HG03045 (cell line): ENCODE measurements around the gene HBM.
"Not testable (repeated sequence)": the region's sequence is repeated elsewhere in the genome, so short reads cannot be mapped to it uniquely, and the experiment has no call there.

Experiments used
- ATAC-seq: cut with Tn5 transposase; IDR thresholded peaks from one replicate; pipeline ENCODE4 v1.9.1; 2021; ENCODE audit warnings: mild to moderate bottlenecking, moderate library complexity; ENCODE audit not compliant: unreplicated experiment

HBM gene

DNA sequence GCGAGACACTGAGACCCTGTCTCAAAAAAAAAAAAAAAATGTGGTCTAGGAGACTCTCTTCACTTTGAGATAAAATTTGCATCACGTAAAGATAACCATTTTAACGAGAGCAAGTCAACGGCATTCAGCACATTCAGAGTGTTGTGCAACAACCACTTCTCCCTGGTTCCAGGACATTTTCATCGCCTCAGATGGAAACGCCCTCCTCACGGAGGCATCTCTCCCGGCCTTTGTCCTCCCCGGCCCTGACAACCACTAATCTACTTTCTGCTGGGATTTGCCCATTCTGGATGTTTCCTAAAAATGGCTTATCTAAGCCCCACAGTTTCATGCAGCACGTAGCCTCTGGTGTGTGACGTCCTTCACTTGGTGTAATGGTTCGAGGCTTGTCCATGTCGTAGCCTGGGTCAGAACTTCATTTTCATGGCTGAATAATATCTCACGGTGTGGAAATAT lies 21.0 kb upstream of the HBM start:
- no peak for ATAC-seq

DNA sequence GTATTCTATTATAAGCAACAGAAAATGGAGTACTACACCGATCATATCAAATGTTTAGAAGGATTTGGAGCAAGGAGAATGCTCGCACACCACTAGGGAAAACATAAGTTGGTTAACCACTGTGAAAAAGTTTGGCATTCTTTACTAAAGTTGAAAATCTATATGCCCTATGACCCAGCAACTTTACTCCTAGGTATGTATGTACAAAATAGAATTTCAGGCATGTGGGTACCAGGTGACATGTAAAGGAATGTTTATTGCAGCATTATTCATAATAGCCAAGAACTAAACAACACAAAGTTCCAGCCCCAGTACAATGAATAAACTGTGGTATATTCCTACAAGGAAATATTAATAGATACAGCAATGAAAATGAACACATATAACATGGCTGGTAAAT lies 19.1 kb upstream of the HBM start:
- no peak for ATAC-seq

DNA sequence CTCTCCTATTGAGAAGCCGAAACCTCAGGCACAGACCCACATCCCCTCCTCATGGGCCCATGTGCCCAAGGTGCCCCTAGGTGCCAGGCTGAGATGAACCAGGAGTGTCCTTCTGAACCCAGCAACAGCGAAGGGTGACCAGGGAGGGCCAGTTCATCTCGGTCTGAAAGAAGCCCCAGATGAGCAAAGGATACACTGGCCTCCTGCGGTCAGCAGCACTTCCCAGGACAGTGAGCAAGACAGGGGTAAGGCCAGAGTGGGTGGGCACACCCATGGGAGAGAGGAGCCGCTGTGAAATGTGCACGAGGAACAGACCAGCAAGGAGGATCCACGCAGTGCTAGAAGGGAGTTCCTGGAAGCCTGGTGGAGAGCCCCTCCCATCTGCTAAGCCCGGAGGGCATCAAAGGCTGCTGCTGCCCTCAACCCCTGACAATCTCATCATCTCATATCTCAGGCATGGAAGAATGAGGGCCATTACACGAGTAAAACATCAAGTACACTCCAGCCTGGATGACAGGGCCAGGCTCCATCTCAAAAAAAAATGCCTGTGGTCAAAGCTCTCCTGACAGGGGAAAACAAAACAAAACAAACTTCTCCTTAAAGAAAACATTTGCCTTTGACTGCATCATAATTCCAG lies 16.6 kb upstream of the HBM start:
- ATAC-seq = no peak

DNA sequence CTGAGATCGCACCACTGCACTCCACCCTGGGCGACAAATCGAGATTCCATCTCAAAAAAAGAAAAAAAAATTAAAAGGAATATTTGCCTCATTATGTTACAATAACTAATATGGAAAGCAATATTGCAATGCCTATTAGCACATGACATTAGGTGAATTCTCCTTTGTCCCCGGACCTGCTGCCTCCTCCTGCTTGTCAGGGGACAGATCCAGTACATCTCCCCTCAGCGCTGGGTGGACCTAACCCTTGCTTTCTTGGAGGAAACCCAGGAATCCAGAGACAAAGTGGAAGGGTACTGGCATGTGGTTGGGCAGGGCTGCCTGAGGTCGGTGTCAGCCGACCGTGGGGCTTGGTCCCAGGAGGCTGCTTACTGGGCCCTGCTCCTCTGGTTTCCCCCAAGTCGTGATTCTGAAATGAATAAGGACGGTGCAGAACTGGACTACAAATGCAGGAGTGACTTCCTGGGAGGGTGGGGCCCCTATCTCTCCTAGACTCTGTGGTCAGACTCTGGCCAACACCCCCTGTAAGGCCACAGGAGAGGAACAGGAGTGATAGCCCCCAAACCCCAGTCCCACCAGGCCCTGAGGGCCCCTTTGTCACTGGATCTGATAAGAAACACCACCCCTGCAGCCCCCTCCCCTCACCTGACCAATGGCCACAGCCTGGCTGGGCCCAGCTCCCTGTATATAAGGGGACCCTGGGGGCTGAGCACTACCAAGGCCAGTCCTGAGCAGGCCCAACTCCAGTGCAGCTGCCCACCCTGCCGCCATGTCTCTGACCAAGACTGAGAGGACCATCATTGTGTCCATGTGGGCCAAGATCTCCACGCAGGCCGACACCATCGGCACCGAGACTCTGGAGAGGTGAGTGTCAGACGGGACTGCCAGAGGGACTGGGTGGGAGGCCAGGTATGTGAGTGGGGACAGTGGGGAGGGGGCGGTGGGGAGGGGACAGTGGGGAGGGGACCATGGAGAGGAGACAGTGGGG lies 13.3 kb upstream of the HBM start, which contains the start of gene HBZ:
Gene HBZ (plus strand): TSS at position 504 of the 988 bp plus-strand sequence. CDS start 266 bp downstream, at position 770.
- ATAC-seq = no peak

DNA sequence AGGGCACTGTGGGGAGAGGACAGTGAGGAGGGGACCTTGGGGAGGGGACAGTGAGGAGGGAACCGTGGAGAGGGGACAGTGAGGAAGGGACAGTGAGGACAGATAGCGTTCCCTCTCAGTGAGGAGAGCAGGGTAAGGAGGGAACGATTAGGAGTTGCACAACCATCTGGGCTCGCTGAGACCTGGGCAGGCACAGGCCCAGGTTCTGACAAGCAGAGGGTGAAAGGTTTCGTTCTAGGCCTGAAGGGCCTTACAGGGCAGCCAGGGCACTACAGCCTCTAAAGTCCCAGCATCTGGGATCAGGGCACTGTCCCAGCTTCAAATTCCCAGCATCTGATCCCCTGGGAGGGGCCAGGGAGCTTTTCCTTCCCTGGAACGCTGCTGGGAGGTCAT lies 12.7 kb upstream of the HBM start:
- not testable (repeated sequence) for ATAC-seq

DNA sequence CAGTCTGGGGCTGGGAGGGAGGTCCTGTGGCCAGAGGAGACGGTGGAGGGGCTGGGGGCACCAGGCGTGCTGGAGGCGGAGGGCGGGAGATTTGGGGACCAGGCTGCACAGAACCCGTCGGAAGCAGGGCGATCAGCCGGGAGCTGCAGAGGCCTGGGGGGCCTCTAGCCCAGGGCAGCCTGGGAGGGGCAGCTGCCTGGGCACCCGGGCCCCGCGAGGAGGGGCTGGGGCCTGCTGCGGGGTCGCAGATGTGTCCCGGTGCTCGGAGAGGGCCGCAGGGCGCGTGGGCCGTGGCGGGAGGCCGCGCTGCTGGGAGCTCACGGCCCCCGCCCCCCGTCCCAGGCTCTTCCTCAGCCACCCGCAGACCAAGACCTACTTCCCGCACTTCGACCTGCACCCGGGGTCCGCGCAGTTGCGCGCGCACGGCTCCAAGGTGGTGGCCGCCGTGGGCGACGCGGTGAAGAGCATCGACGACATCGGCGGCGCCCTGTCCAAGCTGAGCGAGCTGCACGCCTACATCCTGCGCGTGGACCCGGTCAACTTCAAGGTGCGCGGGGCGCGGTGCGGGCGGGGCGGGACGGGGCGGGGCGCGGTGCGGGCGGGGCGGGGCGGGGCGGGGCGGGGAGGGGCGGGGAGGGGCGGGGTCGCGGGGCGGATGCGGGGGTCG lies 12.1 kb upstream of the HBM start:
- ATAC-seq = not testable (repeated sequence)

DNA sequence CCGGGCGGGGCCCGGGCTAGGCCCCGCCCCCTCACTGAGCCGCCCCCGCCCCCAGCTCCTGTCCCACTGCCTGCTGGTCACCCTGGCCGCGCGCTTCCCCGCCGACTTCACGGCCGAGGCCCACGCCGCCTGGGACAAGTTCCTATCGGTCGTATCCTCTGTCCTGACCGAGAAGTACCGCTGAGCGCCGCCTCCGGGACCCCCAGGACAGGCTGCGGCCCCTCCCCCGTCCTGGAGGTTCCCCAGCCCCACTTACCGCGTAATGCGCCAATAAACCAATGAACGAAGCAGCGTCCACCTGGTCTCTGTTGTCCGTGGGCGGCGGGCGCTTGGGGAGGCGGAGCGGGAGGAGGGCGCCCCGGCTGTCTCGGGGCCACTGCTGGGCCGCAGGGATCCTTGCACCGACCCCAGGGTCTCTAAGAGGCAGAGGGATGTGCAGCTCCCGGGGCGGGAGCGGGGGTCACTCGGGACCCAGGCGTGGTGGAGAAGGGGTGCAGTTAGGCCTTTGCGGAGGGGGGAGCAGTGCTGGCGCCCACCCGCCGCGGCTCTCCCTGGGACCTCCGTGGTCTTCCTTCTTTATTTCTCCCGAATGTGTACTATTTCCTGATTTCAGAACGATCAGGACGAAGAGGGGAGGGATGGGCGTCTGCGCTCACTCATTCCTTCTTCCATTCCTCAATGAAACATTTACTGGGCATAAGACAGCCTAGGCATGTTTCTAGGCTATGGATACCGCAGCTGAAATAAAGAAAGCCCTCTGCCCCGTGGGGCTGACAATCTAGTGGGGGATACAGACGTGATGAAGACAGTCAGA lies 11.4 kb upstream of the HBM start:
- no peak for ATAC-seq

DNA sequence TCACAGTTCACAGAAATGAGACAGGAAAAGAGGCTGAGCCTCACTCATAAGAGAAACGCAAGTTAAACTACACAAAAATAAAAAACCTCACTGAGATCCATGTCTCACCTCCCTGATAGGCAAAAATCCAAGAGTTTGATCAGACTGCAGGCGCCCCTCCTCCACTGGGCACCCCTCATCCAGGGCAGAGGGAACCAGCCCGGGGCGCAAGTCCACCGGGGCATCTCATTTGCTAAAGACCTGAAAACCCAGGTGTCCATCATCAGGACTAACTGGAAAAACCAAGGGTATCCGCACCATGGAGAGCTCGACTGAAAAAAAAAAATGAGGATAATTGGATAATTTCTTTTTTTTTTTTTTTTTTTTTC lies 10.8 kb upstream of the HBM start:
- ATAC-seq = no peak

DNA sequence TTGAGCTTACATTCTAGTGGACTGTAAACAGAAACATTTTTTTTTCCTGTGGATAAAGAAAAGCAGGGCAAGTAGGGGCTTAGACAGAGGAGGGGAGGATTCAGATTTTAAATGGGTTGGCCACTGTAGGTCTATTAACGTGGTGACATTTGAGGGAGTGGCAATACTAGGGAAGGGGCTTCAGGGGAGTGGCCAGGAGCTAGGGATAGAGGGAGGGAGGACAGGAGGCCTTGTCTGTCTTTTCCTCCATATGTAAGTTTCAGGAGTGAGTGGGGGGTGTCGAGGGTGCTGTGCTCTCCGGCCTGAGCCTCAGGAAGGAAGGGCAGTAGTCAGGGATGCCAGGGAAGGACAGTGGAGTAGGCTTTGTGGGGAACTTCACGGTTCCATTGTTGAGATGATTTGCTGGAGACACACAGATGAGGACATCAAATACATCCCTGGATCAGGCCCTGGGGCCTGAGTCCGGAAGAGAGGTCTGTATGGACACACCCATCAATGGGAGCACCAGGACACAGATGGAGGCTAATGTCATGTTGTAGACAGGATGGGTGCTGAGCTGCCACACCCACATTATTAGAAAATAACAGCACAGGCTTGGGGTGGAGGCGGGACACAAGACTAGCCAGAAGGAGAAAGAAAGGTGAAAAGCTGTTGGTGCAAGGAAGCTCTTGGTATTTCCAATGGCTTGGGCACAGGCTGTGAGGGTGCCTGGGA lies 6.5 kb upstream of the HBM start:
- ATAC-seq = no peak

DNA sequence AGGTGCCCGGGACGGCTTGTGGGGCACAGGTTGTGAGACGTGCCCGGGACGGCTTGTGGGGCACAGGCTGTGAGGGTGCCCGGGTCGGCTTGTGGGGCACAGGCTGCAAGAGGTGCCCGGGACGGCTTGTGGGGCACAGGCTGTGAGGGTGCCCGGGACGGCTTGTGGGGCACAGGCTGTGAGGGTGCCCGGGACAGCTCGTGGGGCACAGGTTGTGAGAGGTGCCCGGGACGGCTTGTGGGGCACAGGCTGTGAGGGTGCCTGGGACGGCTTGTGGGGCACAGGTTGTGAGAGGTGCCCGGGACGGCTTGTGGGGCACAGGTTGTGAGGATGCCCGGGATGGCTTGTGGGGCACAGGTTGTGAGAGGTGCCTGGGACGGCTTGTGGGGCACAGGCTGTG lies 5.5 kb upstream of the HBM start:
- not testable (repeated sequence) for ATAC-seq

DNA sequence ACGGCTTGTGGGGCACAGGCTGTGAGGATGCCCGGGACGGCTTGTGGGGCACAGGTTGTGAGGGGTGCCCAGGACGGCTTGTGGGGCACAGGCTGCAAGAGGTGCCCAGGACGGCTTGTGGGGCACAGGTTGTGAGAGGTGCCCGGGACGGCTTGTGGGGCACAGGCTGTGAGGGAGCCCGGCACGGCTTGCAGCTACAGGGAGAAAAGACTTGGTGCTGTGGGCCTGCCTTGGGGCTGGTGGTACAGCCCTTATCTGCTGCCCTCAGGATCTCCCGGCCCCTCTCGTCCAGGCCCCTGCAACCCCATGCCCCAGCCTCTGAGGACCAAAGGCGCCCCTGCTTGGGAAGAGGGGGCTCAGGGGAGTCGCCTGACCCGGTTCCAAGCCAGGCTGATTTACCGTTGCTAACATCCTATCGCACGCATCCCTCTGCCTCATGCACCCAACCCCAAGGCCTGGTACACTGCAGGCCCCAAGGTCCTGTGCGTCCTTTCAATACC lies 5.0 kb upstream of the HBM start:
- no peak for ATAC-seq

DNA sequence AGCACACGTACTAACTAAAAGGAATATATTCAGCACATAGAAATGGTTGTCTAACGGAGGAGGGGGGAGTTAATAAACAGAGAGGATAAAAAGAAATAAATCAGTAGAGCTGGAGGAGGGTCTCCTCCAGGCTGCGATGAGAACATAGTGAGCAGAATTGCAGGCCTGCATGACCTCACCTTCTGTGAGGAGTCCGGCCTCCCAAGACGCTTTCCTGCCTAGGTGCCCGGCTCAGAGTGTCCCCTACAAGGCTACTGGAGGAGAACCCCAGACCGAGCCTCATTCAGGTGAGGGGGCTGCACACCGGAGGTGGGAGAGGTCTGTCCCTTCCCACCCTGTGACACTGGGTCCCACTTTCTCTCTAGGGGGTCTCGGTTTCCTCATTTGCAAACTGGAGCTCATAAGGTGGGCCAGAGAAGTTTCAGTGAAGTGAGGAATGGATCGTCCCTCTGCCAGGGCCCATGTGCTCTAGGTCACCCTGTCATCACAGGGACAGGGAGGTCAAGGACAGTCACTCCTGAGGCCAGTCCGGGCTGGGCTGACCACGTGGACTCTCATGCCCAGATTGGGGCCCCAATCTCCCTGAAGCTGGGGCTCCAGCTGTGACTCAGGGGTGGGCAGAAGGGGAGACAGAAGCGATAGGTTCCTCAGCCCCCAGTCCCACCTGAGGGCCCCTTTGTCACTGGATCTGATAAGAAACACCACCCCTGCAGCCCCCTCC lies 3.3 kb upstream of the HBM start:
- ATAC-seq = no peak

DNA sequence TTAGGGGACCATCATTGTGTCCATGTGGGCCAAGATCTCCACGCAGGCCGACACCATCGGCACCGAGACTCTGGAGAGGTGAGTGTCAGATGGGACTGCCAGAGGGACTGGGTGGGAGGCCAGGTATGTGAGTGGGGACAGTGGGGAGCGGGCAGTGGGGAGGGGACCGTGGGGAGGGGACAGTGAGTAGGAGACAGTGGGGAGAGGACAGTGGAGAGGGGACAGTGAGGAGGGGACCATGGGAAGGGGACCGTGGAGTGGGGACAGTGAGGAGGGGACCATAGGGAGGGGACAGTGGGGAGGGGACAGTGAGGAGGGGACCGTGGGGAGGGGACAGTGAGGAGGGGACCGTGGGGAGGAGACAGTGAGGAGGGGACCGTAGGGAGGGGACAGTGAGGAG lies 2.6 kb upstream of the HBM start:
- not testable (repeated sequence) for ATAC-seq

DNA sequence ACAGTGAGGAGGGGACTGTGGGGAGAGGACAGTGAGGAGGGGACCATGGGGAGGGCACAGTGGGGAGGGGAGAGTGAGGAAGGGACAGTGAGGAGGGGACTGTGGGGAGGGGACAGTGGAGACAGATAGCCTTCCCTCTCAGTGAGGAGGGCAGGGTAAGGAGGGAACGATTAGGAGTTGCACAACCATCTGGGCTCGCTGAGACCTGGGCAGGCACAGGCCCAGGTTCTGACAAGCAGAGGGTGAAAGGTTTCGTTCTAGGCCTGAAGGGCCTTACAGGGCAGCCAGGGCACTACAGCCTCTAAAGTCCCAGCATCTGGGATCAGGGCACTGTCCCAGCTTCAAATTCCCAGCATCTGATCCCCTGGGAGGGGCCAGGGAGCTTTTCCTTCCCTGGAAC lies 2.1 kb upstream of the HBM start:
- not testable (repeated sequence) for ATAC-seq

DNA sequence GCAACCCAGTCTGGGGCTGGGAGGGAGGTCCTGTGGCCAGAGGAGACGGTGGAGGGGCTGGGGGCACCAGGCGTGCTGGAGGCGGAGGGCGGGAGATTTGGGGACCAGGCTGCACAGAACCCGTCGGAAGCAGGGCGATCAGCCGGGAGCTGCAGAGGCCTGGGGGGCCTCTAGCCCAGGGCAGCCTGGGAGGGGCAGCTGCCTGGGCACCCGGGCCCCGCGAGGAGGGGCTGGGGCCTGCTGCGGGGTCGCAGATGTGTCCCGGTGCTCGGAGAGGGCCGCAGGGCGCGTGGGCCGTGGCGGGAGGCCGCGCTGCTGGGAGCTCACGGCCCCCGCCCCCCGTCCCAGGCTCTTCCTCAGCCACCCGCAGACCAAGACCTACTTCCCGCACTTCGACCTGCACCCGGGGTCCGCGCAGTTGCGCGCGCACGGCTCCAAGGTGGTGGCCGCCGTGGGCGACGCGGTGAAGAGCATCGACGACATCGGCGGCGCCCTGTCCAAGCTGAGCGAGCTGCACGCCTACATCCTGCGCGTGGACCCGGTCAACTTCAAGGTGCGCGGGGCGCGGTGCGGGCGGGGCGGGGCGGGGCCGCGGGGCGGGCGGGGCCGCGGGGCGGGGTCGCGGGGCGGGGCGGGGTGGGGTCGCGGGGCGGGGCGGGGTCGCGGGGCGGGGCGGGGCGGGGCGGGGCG lies 1.5 kb upstream of the HBM start:
- not testable (repeated sequence) for ATAC-seq

DNA sequence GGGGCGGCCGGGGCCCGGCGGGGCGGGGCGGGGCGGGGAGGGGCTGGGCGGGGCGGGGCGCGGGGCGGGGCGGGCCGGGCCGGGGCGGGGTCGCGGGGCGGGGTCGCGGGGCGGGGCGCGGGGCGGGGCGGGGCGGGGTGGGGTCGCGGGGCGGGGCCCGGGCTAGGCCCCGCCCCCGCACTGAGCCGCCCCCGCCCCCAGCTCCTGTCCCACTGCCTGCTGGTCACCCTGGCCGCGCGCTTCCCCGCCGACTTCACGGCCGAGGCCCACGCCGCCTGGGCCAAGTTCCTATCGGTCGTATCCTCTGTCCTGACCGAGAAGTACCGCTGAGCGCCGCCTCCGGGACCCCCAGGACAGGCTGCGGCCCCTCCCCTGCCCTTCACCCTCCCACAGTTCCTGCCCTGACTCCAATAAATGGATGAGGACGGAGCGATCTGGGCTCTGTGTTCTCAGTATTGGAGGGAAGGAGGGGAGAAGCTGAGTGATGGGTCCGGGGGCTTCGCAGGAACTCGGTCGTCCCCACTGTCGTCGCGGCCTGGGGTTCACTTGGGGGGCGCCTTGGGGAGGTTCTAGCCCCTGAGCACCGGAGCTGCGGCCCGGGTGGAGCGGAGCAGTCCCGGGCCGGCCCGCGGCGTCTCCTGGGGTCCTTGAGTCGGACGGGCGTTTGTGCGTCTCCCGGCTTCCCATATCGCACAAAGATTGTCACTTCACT lies 795 bp upstream of the HBM start:
- ATAC-seq = no peak

DNA sequence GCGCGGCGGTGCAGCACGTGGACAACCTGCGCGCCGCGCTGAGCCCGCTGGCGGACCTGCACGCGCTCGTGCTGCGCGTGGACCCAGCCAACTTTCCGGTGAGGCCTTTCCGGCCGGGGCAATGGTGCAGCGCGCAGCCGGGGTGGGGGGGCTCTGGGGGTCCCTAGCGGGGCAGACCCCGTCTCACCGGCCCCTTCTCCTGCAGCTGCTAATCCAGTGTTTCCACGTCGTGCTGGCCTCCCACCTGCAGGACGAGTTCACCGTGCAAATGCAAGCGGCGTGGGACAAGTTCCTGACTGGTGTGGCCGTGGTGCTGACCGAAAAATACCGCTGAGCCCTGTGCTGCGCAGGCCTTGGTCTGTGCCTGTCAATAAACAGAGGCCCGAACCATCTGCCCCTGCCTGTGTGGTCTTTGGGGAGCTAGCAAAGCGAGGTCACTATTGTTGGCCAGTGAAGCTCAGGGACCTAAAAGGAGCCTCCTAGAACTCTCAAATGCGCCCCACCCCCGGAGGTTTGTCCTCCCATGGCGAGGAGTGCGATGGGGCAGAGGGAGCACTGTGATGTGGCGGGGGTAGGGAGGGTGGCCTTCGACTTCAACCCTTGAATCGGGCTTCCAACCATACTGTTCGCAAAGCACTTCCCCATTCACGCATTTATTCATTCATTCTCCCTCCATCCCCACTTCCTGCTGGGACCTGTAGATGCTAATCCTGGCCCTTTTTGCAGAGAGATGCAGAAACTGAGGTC lies 770 bp downstream of the HBM start:
- ATAC-seq = no peak
